ENCODE data around the gene ZNF254.

ZNF254 gene

DNA sequence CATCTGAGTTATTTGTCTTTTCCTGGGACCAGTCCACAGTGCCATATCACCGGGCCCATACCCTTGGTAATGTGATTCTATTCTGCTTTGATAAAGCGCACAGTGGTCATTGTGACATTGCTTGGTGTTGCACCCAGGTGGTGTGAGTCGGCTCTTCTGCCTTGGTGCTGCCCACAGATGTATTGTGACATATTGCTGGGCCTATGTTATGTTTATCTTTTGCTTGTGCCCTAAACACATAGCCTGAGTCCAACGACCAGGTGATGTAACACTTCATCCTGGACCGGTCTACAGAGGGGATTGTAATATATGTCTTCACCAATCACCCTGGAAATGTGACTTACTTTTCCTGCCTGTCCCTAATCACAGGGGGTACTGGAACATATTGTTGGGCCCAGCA lies 23.7 kb upstream of the ZNF254 start:
- no peak for TF ChIP-seq GATA3 (IDR thresholded peaks at IDR 0.05; ENCODE audit: low read depth, low read length)
- TF ChIP-seq GATA2 (IDR thresholded peaks at IDR 0.05; ENCODE audit: low read depth, low read length), result no peak

DNA sequence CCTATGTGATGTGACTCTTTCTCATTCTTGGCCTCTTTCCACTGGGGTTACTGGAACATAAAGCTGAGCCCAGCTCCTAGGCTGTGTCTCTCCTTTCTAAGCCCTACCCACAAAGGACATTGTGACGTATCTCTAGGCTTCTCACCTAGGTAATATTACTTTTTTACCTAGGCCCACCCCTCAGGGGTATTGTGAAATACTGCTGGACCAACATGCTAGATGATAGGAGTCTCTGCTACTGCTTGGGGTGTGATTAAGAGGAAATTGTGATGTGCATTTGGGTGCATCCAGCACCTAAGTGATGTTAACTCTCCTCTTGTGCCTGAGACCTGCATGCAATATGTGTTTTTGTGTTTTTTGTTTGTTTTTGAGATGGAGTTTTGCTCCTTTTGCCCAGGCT lies 22.8 kb upstream of the ZNF254 start:
- TF ChIP-seq GATA3 (IDR thresholded peaks at IDR 0.05; ENCODE audit: low read depth, low read length), result no peak
- TF ChIP-seq GATA2 (IDR thresholded peaks at IDR 0.05; ENCODE audit: low read depth, low read length), result no peak

DNA sequence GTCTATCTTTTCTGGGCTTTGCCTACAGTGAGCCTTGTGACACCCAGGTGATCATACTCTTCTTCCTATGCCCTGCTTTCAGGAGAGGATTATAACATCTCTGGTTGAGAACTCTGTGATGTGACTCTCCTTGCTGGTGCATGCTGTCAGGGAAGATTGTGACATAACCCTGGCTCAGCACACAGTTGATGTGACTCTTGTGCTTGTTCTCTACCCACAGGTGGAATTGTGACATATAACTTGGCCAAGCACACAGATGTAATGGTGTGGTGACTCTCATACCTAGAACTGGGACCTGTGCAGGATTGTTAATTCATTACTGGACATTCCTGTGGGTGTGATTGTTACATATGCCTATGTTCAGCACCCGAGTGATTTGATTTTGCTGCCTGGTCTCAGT lies 21.7 kb upstream of the ZNF254 start:
- TF ChIP-seq GATA2 (IDR thresholded peaks at IDR 0.05; ENCODE audit: low read depth, low read length) (no peak), GATA3 (IDR thresholded peaks at IDR 0.05; ENCODE audit: low read depth, low read length) (no peak)

DNA sequence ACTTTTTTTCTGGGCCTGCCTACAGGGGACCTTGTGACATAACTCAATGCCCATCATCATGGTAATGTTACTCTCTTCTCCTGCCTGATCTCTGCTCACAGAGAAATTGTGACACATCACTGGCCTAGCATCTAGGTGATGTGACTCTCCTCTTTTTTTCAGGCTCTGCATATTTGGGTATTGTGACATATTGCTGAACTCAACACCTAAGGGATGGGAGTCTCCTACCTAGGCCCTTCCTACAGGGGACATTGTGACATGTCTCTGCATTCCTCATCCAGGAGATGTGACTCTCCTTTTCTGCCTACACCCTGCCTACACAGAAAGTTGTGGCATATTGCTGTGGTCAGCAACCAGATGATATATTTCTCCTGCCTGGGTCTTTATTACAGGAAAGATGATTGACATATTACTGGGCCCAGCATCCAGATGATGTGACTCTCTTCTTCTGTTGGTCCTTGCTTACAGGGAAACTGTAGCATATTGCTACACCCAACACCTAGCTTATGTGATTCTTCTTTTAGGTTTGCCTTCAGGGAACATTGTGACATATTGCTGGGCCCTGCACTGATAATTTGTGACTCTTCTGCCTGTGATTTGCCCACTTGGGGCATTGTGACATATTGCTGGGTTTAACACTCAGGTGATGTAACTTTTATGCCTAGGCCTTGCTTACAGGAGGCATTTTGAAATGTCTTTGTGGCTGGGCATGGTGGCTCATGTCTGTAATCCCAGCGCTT lies 21.0 kb upstream of the ZNF254 start:
- TF ChIP-seq GATA2 (IDR thresholded peaks at IDR 0.05; ENCODE audit: low read depth, low read length), result no peak
- no peak for TF ChIP-seq GATA3 (IDR thresholded peaks at IDR 0.05; ENCODE audit: low read depth, low read length)

DNA sequence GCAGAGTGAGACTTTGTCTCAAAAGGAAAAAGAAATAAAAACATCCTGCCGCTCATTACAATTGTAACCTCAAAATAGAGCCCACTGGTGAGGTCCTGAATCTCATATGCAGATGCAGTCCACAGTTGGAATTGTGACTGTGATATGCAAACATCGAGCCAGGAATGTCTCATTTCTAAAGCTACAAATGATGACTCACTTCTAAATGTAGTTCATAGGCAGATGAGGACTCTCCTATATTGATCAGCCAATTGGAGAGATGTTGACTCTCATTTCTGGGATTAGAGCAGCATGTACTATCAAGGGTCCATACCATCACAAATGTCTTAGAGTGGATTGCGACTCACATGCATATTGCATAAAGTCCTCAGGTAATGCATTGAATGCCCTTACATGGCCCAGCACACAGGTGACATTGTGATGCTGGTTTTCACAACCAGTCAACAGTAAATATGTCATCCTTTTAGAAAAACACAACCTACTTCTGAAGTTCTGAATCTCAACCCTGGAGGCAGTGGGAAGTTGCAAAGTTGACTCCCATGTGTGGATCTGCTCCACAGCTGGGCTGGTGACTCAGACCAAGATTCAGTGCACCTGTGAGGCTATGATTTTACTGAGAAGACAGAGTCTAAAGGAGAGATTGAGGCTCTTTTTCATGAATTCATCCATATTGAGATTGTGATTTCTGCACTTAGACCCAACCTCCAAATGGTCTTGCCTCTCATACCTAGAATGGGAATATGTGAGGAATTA lies 16.9 kb upstream of the ZNF254 start:
- TF ChIP-seq GATA3 (IDR thresholded peaks at IDR 0.05; ENCODE audit: low read depth, low read length) (no peak), GATA2 (IDR thresholded peaks at IDR 0.05; ENCODE audit: low read depth, low read length) (no peak)

DNA sequence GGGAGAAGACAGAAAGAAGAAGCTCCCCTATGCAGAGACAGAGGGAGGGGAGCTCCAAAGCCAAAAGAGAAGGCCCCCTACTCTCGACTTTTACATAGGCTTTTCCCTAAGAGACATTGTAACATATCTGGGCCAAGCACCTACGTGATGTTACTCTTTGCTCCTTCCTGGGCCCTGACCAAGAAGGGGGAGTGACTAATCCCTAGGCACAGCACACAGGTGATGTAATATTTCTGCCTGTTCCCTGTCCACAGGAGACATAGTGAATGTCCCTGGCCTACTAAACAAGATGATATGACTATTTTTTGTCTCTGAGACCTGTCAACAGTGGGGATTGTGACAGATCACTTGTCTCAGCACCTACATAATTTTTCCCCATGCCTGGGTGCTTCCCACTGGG lies 15.9 kb upstream of the ZNF254 start:
- TF ChIP-seq GATA3 (IDR thresholded peaks at IDR 0.05; ENCODE audit: low read depth, low read length) (no peak), GATA2 (IDR thresholded peaks at IDR 0.05; ENCODE audit: low read depth, low read length) (no peak)

DNA sequence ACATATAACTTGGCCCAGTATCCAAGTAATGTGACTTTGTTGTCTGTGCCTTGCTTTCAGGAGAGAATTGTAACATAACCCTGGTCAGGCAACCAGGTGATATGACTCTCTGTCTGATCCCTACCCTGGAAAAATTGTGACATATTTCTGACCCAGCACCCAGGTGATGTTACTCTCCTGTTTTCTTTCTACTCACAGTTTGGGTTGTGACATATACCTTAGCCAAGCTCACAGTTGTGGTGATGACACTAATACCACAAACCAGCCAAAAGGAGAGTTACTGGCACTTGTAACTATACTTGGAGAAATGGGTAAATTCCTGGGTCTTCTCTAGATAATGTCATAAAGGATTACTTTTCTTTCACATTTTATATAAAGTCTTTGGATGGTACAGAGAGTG lies 14.3 kb upstream of the ZNF254 start:
- TF ChIP-seq GATA3 (IDR thresholded peaks at IDR 0.05; ENCODE audit: low read depth, low read length), result no peak
- no peak for TF ChIP-seq GATA2 (IDR thresholded peaks at IDR 0.05; ENCODE audit: low read depth, low read length)

DNA sequence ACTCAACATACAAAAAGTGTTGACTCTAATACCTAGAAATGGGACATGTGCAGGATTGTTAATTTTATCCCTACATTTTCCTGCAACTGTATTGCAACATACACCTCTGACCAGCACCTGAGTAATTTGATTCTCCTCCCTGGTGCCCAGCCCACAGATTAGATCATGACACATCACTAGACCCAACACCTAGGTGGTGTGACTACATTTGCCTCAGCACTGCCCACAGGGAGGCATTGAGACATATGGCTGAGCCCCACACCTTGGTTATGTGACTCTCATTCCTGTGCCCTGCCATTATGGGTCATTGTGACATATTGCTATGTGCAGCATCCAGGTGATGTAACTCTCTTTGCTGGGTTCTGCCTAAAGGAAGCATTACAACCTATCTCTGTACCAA lies 13.2 kb upstream of the ZNF254 start:
- no peak for TF ChIP-seq GATA3 (IDR thresholded peaks at IDR 0.05; ENCODE audit: low read depth, low read length)
- no peak for TF ChIP-seq GATA2 (IDR thresholded peaks at IDR 0.05; ENCODE audit: low read depth, low read length)

DNA sequence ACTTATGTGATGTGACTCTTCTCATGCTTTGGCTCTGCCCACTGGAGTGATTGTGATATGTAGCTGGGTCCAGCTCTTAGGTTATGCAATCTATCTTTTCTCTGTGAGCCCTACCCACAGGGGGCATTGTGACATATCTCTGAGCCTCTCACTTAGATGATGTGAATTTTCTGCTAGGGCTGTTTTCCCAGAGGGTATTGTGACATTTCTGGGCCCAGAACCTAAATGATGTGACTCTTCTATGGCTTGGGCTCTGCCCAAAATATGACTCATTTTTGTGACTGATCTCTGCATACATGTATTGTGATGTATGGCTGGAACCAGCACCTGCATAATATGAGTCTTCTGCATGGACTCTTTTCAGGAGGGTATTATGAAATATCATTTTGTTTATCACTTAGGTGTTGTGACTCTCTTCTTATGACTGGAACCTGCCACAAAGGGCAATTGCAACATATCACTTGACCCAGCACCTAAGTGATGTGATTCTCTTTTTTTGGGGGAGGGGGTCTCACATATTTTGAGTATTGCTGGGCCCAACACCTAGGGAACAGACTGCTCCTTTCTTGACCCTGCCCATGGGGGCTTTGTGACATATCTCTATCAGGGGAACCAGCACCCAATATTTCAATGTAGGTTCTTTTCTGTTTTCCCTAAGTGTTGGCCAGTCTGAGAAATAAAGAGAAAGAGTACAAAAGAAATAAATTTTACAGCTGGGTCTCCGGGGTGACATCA lies 12.1 kb upstream of the ZNF254 start:
- no peak for TF ChIP-seq GATA2 (IDR thresholded peaks at IDR 0.05; ENCODE audit: low read depth, low read length)
- TF ChIP-seq GATA3 (IDR thresholded peaks at IDR 0.05; ENCODE audit: low read depth, low read length), result no peak

DNA sequence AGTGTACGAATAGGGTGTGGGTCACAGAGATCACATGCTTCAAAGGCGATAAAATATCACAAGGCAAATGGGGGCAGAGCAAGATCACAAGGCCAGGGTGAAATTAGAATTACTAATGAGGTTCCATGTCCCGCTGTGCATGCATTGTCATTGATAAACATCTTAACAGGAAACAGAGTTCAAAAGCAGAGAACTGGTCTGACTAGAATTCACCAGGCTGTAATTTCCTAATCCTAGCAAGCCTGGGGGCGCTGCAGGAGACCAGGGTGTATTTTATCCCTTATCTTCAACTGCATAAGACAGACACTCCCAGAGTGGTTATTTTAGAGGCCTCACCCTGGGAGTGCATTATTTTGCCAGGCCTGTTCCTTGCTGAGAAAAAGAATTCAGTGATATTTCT lies 11.5 kb upstream of the ZNF254 start:
- peak; percentile 27; the same call in 1 of the 2 replicates for TF ChIP-seq GATA2 (IDR thresholded peaks at IDR 0.05; ENCODE audit: low read depth, low read length)

DNA sequence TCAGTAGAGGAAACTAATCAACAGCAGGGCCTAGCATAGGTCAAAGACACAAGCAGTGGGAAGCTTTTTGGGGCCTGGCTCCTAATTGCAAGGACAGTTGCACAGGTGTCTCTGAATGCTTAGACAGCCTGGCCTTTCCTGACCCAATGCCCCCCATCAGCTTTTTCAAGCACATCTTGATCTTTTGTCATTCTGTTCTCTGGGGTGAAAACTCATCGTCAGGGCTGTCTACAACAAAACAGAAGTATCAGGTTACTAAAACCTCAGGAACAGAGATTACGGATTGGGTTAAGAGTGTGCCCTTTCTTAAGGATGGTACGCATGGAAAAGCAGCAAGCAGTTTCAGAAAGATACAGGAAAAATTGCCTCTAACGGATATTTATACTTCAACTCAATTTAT lies 8.3 kb upstream of the ZNF254 start:
- TF ChIP-seq GATA3 (IDR thresholded peaks at IDR 0.05; ENCODE audit: low read depth, low read length) (no peak), GATA2 (IDR thresholded peaks at IDR 0.05; ENCODE audit: low read depth, low read length) (no peak)

DNA sequence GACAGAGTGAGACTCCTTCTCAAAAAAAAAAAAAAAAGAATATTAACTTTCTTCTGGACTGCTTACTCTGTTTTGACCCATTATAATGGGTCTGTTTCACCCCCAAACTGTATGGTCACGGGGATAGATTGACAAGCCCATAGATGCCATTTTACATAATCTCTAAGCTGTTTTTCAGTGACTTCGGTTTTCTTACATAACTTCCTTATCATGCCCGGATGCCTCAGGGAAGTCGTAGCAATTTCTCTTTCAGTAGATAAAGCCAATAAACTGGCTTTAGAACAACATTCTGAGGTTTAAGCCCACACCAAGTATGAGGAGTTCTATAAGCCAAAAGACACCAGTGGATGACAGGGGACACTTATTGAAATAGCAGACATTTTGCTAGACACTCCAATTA lies 5.9 kb upstream of the ZNF254 start:
- TF ChIP-seq GATA2 (IDR thresholded peaks at IDR 0.05; ENCODE audit: low read depth, low read length) (no peak), GATA3 (IDR thresholded peaks at IDR 0.05; ENCODE audit: low read depth, low read length) (no peak)

DNA sequence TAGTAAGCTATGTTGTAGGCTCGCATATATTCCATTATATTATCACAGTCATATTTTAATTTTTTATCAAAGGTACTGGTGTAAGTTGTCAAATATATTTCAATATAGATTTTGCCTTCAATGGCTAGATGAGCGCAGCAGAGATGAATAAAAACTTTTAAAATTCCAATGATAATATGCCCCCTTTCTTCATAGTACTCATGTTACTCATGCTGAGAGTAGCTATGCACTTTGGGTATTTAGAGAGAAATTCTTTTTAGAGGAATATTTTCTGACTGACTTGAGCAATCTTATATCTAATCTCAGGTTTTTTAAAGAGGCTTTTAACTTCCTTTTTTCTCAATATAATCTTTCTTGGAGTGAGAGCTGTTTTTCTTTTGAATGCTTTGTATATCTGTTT lies 11.4 kb downstream of the ZNF254 start:
- TF ChIP-seq GATA2 (IDR thresholded peaks at IDR 0.05; ENCODE audit: low read depth, low read length), result no peak

DNA sequence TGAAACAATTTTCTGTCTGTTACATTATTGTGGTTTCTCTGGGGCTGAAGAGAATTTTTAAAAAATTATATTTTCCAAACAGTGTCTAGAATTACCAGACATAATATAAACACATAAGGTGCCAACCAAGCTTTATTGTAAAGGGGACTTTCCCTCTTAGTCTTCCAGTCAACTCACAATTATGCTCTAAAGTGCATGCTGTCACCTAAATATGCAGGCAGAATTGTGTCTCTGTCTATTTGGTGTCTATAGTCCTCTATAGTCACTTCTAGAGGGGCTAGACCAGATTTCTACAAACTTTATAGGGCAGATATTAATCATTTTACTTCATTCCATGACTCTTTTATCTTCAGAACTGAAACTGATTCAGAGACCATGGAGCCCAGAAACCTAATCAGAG lies 12.8 kb downstream of the ZNF254 start:
- TF ChIP-seq GATA2 (IDR thresholded peaks at IDR 0.05; ENCODE audit: low read depth, low read length) (no peak), GATA3 (IDR thresholded peaks at IDR 0.05; ENCODE audit: low read depth, low read length) (no peak)

Data from SH-SY5Y (cell line).